Activated CD8-positive, alpha-beta memory T cell treated with anti-CD3 and anti-CD28 coated beads, Interleukin-2, amount 50 U/mL, for 4 hours (primary cell): ENCODE measurements around the gene GSC2.

ENCODE experiments used
- DNase-seq: peaks from one replicate; pipeline ENCODE4 v3.0.0-alpha.2; 2020

GSC2 gene

DNA sequence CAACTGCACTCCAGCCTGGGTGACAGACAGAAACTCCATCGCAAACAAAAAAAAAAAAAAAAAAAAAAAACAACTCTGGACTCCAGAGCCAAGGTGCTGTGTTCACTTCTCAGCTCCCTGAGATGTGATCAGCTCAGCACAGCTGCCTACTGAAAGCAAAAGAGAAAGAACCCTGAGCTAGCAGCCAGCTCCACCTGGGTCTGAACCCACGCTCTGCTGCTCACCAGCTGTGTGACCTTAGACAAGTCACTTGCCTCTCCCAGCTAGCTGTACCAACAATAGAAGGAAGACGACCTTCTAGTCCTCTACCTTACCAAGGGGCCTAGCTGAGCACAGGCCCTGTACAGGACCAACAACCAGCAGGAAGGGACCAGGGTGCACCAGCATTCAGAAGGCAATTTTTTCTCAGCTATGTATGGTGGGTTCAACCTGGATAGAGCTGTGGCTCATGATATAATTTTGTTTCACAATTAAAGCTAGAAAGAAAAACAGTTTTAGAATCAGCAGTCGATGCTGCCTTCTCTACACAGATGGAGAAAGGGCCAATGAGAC is 31.7 kb downstream of the GSC2 start:
- no peak for DNase-seq

DNA sequence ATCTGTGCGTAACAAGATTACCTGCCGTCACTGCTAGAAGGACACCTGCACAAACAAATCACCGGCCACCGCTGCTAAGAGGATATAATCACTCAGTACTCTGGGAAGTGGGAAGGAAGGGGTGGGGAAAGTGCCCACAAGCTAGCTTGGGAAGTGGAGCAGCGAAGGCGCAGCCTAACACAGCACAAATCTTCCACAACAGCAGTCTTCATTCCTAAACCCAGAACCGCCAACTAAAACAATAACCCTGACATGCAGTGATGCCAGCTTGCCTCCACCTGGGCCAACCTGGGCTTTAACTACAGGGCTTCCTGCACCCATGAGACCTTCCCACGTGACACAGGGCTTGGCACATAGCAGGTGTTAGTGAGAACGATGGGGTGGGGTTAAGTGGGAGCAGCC is 33.0 kb downstream of the GSC2 start:
- no peak for DNase-seq

DNA sequence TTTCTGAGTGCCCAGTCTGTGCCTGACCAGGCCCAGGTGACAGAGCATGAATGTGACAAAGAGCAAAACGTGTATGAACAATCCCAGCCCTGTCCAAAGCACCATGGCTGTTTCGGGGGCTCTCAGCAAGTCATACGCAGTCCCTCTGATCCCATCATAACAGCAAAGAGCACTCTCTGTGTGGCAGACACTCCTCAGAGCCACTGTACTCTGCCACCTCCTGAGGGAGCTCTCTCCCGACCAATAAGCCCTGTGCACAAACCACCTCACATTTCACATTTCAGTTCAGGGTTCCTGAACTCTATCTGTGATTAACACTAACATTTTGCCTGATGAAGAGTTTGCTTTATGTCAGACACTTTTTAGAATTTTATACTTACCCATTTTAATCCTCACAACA is 34.5 kb downstream of the GSC2 start:
- no peak for DNase-seq

GRCh38 chr22:19114984-19115552 is 35.0 kb downstream of the GSC2 start:
- no peak for DNase-seq

GRCh38 chr22:19113429-19113828 is 36.7 kb downstream of the GSC2 start:
- no peak for DNase-seq

- DNase-seq, result no peak
Measured at GRCh38 chr22:19111584-19111983, 38.5 kb downstream of the GSC2 start.

GRCh38 chr22:19111140-19111539 is 39.0 kb downstream of the GSC2 start:
- DNase-seq, result no peak

DNA sequence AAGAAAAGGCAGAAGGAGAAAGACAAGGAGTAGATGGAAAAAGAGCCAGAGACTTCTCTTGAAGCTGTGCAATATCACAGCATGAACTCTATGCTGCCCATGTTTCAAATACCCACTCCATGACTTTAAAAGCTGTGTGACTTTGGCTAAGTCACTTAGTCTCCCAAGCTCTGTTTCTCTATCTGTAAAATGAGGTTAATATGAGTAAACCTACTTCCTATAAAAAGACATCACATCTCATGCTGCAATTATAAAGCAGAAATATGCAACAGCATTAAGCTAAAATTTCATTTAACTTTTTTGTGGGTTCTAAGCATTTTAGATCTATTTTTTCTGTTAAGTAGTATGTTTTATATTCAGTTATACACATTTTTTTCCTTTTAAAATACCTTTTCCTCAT is 39.4 kb downstream of the GSC2 start:
- no peak for DNase-seq

- DNase-seq, result no peak
Measured at GRCh38 chr22:19110064-19110458, 40.0 kb downstream of the GSC2 start.

DNA sequence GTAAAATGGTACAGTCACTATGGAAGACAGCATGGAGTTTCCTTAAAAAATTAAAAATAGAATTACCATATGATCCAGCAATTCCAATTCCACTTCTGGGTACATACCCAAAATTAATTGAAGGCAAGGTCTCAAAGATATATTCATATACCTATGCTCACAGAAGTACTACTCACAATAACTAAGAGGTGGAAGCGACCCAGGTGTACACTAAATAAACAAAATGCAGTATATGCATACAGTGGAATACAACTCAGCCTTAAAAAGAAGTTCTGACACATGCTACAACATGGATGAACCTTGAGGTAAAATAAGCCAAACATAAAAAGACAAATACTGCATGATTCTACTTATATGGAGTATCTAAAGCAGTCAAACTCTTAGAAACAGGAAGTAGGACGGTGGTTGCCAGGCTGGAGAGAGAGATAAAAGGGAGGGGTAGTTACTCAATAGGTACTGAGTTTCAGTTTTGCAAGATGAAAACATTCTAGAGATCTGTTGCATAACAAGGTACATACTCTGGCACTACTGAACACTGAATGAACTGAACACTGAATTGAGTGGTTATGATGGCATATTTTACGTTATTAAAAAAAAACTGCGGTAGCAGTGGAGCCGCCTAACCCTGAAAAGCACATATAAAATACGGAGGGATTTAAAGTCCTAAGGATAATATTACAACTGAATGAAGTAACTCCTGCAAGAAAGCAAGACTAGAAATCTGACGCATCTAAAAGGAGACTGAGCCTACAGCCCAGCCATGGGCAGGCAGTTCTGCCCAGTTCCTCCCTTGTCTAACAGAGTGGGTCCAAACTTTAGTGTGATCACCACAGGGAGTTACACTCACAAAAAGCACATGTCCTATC is 40.7 kb downstream of the GSC2 start:
- DNase-seq, result no peak

GRCh38 chr22:19108807-19109197 is 41.3 kb downstream of the GSC2 start:
- DNase-seq, result no peak

DNA sequence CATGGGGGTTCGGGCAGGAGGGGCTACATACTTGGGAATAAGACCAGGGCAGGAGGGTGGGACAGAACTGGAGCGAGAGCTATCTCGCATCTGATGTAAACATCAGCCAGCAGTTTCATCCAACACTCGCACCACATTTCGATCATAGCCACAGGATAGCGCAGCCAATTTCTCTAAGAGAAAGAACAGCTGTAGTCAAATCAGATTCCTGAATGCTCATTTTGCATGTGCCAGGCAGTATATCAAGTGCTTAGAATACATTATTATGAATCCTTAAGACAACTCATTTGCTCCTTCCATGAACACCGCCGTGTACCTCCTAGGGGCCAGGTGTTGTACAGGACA is 42.4 kb downstream of the GSC2 start:
- DNase-seq, result no peak

GRCh38 chr22:19106886-19107729 is 43.0 kb downstream of the GSC2 start:
- DNase-seq, result no peak

DNA sequence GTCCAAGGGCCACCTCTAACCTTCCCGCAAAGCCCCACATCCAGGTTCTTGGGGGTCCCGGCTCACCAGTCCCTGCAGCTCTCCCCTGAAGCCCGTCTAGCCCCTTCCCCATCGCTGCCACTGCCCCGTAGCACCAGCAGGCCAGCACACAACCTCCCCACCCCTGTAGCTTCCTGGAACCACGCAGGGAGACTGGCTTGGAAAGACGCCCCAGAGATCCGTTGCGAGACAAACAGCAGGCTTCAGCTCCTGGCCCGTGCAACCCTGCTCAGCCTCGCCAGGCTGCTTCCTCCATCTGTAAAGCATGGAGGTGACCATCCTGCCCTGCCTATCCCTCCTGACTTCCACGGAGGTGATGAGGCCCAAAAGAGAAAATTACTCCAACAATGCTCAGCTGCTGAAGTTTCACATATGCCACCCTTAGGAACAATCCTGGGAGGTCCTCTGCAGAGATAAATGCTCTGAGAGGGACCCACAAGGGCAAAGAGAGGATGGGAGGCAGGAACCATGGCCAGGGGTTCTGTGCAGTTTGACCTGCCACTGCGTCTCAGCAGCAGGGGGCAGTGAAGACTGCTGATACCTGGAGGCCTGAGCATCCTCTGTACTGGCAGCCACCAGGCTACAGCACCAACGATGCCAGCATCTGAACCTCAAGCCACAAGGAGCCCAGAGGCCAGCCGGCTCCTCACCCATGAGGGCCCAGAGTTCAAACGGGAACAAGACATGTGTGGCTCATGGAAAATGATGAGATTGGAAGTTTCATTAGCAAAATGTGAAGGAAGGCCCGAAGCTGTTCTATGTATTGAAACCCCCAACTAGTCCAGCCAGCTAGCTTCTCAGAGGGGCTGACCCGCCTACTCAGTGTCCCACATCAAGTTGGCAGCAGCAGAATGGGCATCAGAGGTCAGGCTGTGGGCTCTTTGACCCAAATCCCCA is 44.0 kb downstream of the GSC2 start:
- peak; percentile 53 for DNase-seq

GRCh38 chr22:19105456-19105855 is 44.6 kb downstream of the GSC2 start:
- no peak for DNase-seq

- DNase-seq, result no peak
Measured at GRCh38 chr22:19103880-19104821, 45.9 kb downstream of the GSC2 start.

- no peak for DNase-seq
Measured at GRCh38 chr22:19098157-19098556, 51.9 kb downstream of the GSC2 start.

DNA sequence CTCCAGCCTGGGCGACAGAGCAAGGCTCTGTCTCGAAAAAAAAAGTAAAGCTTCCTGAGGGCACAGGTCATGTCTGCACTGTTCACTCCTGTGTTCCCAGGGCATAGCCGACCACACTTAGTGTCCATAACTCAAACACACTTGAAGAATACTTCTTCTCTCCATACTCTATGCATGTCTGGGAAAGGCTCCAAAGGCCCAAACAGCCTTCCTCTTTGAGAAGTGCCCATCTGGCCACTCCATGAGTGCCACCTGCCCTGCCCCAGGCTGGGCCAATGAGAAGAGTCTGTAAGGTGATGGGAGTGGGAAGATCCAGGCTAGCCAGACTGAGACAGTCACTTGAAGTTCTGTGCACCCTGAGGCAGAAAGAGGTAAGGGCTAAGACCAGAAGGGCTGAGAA is 52.6 kb downstream of the GSC2 start:
- no peak for DNase-seq
